ENCODE measurements around the gene RERE.

RERE gene

GRCh38 chr1:8357329-8358101 lies 459.9 kb downstream of the RERE start:
- no peaks in the 10 kb centered on the region for H3K9me3 Mint-ChIP-seq
- DNase-seq = no peak
- H3K27ac Mint-ChIP-seq = peak overlapping the region; percentile 4 to 82
- H3K4me3 Mint-ChIP-seq = no peak overlapping the region
- peaks cover 0 to 3% of the 10 kb centered on the region in 2 donors for H3K4me1 Mint-ChIP-seq (ENCODE audit: low read depth in 2 of 2)
- no peak for ATAC-seq (replicated peaks)
- peaks cover 53% of the 10 kb centered on the region for H3K36me3 Mint-ChIP-seq (ENCODE audit: insufficient read depth)
- H3K27me3 Mint-ChIP-seq = no peaks in the 10 kb centered on the region

- peaks cover 47% of the 10 kb centered on the region for H3K36me3 Mint-ChIP-seq (ENCODE audit: insufficient read depth)
- H3K9me3 Mint-ChIP-seq = no peaks in the 10 kb centered on the region
- no peak overlapping the region for H3K4me3 Mint-ChIP-seq
- peak overlapping the region; percentile 63 to 82 for H3K27ac Mint-ChIP-seq
- H3K4me1 Mint-ChIP-seq (ENCODE audit: low read depth in 2 of 2) = peaks cover 0 to 3% of the 10 kb centered on the region in 2 donors
- no peak for DNase-seq
- no peaks in the 10 kb centered on the region for H3K27me3 Mint-ChIP-seq
- no peak for ATAC-seq (replicated peaks)
Observed at GRCh38 chr1:8356256-8357209, 460.9 kb downstream of the RERE start.

GRCh38 chr1:8355439-8356255 lies 461.8 kb downstream of the RERE start:
- peaks cover 0 to 3% of the 10 kb centered on the region in 2 donors for H3K4me1 Mint-ChIP-seq (ENCODE audit: low read depth in 2 of 2)
- H3K9me3 Mint-ChIP-seq = no peaks in the 10 kb centered on the region
- no peaks in the 10 kb centered on the region for H3K27me3 Mint-ChIP-seq
- H3K4me3 Mint-ChIP-seq = no peak overlapping the region
- ATAC-seq (replicated peaks) (no peak), DNase-seq (no peak)
- H3K27ac Mint-ChIP-seq = peak overlapping the region in 1 of 2 donors; percentile 63
- peaks cover 48% of the 10 kb centered on the region for H3K36me3 Mint-ChIP-seq (ENCODE audit: insufficient read depth)

GRCh38 chr1:8354038-8354437 lies 463.4 kb downstream of the RERE start:
- H3K27me3 Mint-ChIP-seq = peaks cover 1 to 3% of the 10 kb centered on the region in 2 donors
- no peaks in the 10 kb centered on the region for H3K9me3 Mint-ChIP-seq
- no peak overlapping the region for H3K4me3 Mint-ChIP-seq
- ATAC-seq (replicated peaks) (no peak), DNase-seq (no peak)
- H3K4me1 Mint-ChIP-seq (ENCODE audit: low read depth in 2 of 2) = peaks cover under 1 to 4% of the 10 kb centered on the region in 2 donors
- H3K27ac Mint-ChIP-seq = peak overlapping the region in 1 of 2 donors; percentile 18
- peaks cover 48% of the 10 kb centered on the region for H3K36me3 Mint-ChIP-seq (ENCODE audit: insufficient read depth)

- peak overlapping the region in 1 of 2 donors; percentile 49 for H3K27ac Mint-ChIP-seq
- peaks cover 42% of the 10 kb centered on the region for H3K36me3 Mint-ChIP-seq (ENCODE audit: insufficient read depth)
- H3K9me3 Mint-ChIP-seq = no peaks in the 10 kb centered on the region
- H3K27me3 Mint-ChIP-seq = peaks cover 6 to 9% of the 10 kb centered on the region in 2 donors
- peaks cover 5 to 7% of the 10 kb centered on the region in 2 donors for H3K4me1 Mint-ChIP-seq (ENCODE audit: low read depth in 2 of 2)
- ATAC-seq (replicated peaks) (no peak), DNase-seq (no peak)
- H3K4me3 Mint-ChIP-seq = no peak overlapping the region
Observed at GRCh38 chr1:8352886-8353785, 464.3 kb downstream of the RERE start.

- DNase-seq (no peak), ATAC-seq (replicated peaks) (no peak)
- no peak overlapping the region for H3K4me3 Mint-ChIP-seq
- H3K36me3 Mint-ChIP-seq (ENCODE audit: insufficient read depth) = peaks cover 38% of the 10 kb centered on the region
- H3K27me3 Mint-ChIP-seq = peaks cover 6 to 9% of the 10 kb centered on the region in 2 donors
- H3K4me1 Mint-ChIP-seq (ENCODE audit: low read depth in 2 of 2) = peaks cover 5 to 7% of the 10 kb centered on the region in 2 donors
- H3K9me3 Mint-ChIP-seq = no peaks in the 10 kb centered on the region
- peak overlapping the region in 1 of 2 donors; percentile 49 for H3K27ac Mint-ChIP-seq
Observed at GRCh38 chr1:8352471-8352845, 465.0 kb downstream of the RERE start.

GRCh38 chr1:8351693-8352470 lies 465.6 kb downstream of the RERE start:
- H3K27me3 Mint-ChIP-seq = peaks cover 6 to 9% of the 10 kb centered on the region in 2 donors
- H3K9me3 Mint-ChIP-seq = no peaks in the 10 kb centered on the region
- H3K4me3 Mint-ChIP-seq = no peak overlapping the region
- peaks cover 36% of the 10 kb centered on the region for H3K36me3 Mint-ChIP-seq (ENCODE audit: insufficient read depth)
- peaks cover 5 to 6% of the 10 kb centered on the region in 2 donors for H3K4me1 Mint-ChIP-seq (ENCODE audit: low read depth in 2 of 2)
- H3K27ac Mint-ChIP-seq = no peak overlapping the region
- ATAC-seq (replicated peaks) = no peak
- no peak for DNase-seq

GRCh38 chr1:8350914-8351684 lies 466.3 kb downstream of the RERE start:
- Mint-ChIP-seq H3K9me3 (no peaks in the 10 kb centered on the region), H3K36me3 (ENCODE audit: insufficient read depth) (peaks cover 35% of the 10 kb centered on the region), H3K4me1 (ENCODE audit: low read depth in 2 of 2) (peaks cover 5% of the 10 kb centered on the region in 2 donors), H3K4me3 (no peak overlapping the region), H3K27ac (peak overlapping the region in 1 of 2 donors; percentile 20), H3K27me3 (peaks cover 6 to 9% of the 10 kb centered on the region in 2 donors)
- DNase-seq (no peak), ATAC-seq (replicated peaks) (no peak)

- DNase-seq = no peak
- H3K9me3 Mint-ChIP-seq = no peaks in the 10 kb centered on the region
- no peak overlapping the region for H3K4me3 Mint-ChIP-seq
- H3K27ac Mint-ChIP-seq = no peak overlapping the region
- H3K36me3 Mint-ChIP-seq (ENCODE audit: insufficient read depth) = peaks cover 27% of the 10 kb centered on the region
- H3K27me3 Mint-ChIP-seq = peaks cover 6 to 9% of the 10 kb centered on the region in 2 donors
- no peak for ATAC-seq (replicated peaks)
- peaks cover 5% of the 10 kb centered on the region in 2 donors for H3K4me1 Mint-ChIP-seq (ENCODE audit: low read depth in 2 of 2)
Observed at GRCh38 chr1:8349961-8350360, 467.5 kb downstream of the RERE start.

GRCh38 chr1:8349473-8349865 lies 468.0 kb downstream of the RERE start:
- no peak overlapping the region for H3K4me3 Mint-ChIP-seq
- H3K36me3 Mint-ChIP-seq (ENCODE audit: insufficient read depth) = peaks cover 22% of the 10 kb centered on the region
- ATAC-seq (replicated peaks) (no peak), DNase-seq (no peak)
- no peaks in the 10 kb centered on the region for H3K9me3 Mint-ChIP-seq
- peaks cover 6 to 9% of the 10 kb centered on the region in 2 donors for H3K27me3 Mint-ChIP-seq
- peaks cover 5% of the 10 kb centered on the region in 2 donors for H3K4me1 Mint-ChIP-seq (ENCODE audit: low read depth in 2 of 2)
- H3K27ac Mint-ChIP-seq = no peak overlapping the region

- Mint-ChIP-seq H3K4me3 (no peak overlapping the region), H3K36me3 (ENCODE audit: insufficient read depth) (peaks cover 21% of the 10 kb centered on the region), H3K27me3 (peaks cover 6 to 9% of the 10 kb centered on the region in 2 donors), H3K4me1 (ENCODE audit: low read depth in 2 of 2) (peaks cover 5% of the 10 kb centered on the region in 2 donors), H3K27ac (peak overlapping the region in 1 of 2 donors; percentile 47), H3K9me3 (no peaks in the 10 kb centered on the region)
- peak; percentile 62 to 70 (median 69) for DNase-seq
- ATAC-seq (replicated peaks) = peak; percentile 88
Observed at GRCh38 chr1:8348777-8349472, 468.5 kb downstream of the RERE start.

All from effector memory CD8-positive, alpha-beta T cell (primary cell).